ENCODE data around the gene PCDHGA1.
"Not testable (repeated sequence)": the region's sequence is repeated elsewhere in the genome, so short reads cannot be mapped to it uniquely, and the experiment has no call there.

Gene PCDHGA1

GRCh38 chr5:141330299-141331080 is at the start of gene PCDHGA1:
Gene PCDHGA1, plus strand, starts transcription at chr5:141330514.
- H3K4me3 ChIP-seq (ENCODE audit: low read depth, low read length) = no peak within 1 kb of the TSS
- peak; percentile 40; the same call in 1 of the 2 replicates for TF ChIP-seq CTCF (IDR thresholded peaks at IDR 0.05; ENCODE audit: borderline replicate concordance, insufficient read depth, low read depth, low read length)

- no peak for TF ChIP-seq CTCF (IDR thresholded peaks at IDR 0.05; ENCODE audit: borderline replicate concordance, insufficient read depth, low read depth, low read length)
- no peak overlapping the region for H3K4me3 ChIP-seq (ENCODE audit: low read depth, low read length)
These were observed 31.9 kb upstream of the PCDHGA1 start for GRCh38 chr5:141298376-141298775.

- TF ChIP-seq CTCF (IDR thresholded peaks at IDR 0.05; ENCODE audit: borderline replicate concordance, insufficient read depth, low read depth, low read length) = no peak
- no peak within 1 kb of the TSS for H3K4me3 ChIP-seq (ENCODE audit: low read depth, low read length)
These were observed 26.6 kb upstream of the PCDHGA1 start, which contains the start of gene SLC25A2 for GRCh38 chr5:141303756-141304155. Gene SLC25A2, minus strand, starts transcription at chr5:141304049. Its CDS starts 184 bp downstream, at chr5:141303865.

GRCh38 chr5:141306630-141307029 is 23.7 kb upstream of the PCDHGA1 start:
- no peak for TF ChIP-seq CTCF (IDR thresholded peaks at IDR 0.05; ENCODE audit: borderline replicate concordance, insufficient read depth, low read depth, low read length)
- no peak overlapping the region for H3K4me3 ChIP-seq (ENCODE audit: low read depth, low read length)

GRCh38 chr5:141313711-141314110 is 16.6 kb upstream of the PCDHGA1 start:
- H3K4me3 ChIP-seq (ENCODE audit: low read depth, low read length) = no peak overlapping the region
- TF ChIP-seq CTCF (IDR thresholded peaks at IDR 0.05; ENCODE audit: borderline replicate concordance, insufficient read depth, low read depth, low read length) = no peak

- not testable (repeated sequence) for H3K4me3 ChIP-seq (ENCODE audit: low read depth, low read length)
These were observed 13.4 kb upstream of the PCDHGA1 start for GRCh38 chr5:141316963-141317362.

GRCh38 chr5:141319202-141319601 is 11.1 kb upstream of the PCDHGA1 start:
- H3K4me3 ChIP-seq (ENCODE audit: low read depth, low read length) = no peak overlapping the region
- no peak for TF ChIP-seq CTCF (IDR thresholded peaks at IDR 0.05; ENCODE audit: borderline replicate concordance, insufficient read depth, low read depth, low read length)

All from GM12875 (cell line).